Suprapubic skin (tissue), 4 donors: Measurements from ENCODE around the gene STARD3NL. TPM values are rescaled to one million over a fixed set of nuclear protein-coding genes. Genes with fewer than 3 reads are reported as not detected.

Experiments used
- DNase-seq, 2 donors: peaks; one replicate each; pipeline ENCODE4 v3.0.0-alpha.2; 2019; ENCODE audit warnings: low spot score in 2 of 2
- H3K27ac ChIP-seq: fragments of 200-600 bp; sonication (generic); one replicate; pipeline ENCODE4 v1.5.1; 2019
- H3K27me3 ChIP-seq: fragments of 200-600 bp; sonication (generic); one replicate; pipeline ENCODE4 v1.5.1; 2019
- H3K36me3 ChIP-seq: fragments of 200-600 bp; sonication (generic); one replicate; pipeline ENCODE4 v1.5.1; 2019
- H3K4me1 ChIP-seq: fragments of 200-600 bp; sonication (generic); one replicate; pipeline ENCODE4 v1.5.1; 2019
- H3K4me3 ChIP-seq: fragments of 200-600 bp; sonication (generic); one replicate; pipeline ENCODE4 v1.5.1; 2019; ENCODE audit warnings: mild to moderate bottlenecking
- H3K9me3 ChIP-seq: fragments of 200-600 bp; sonication (generic); one replicate; pipeline ENCODE4 v1.5.1; 2019
- CTCF ChIP-seq, 2 donors: fragments of 200-600 bp in 1 of 2; fragments of 450-650 bp in 1 of 2; sonication (generic) in 1 of 2; IDR thresholded peaks; one replicate each; pipeline ENCODE4 v1.5.1; 2016 to 2019; ENCODE audit warnings: antibody characterized with exemption in 2 of 2, mild to moderate bottlenecking in 1 of 2, moderate library complexity in 1 of 2
- EP300 ChIP-seq: sonication (generic); formaldehyde crosslinking; IDR thresholded peaks from one replicate; pipeline ENCODE4 v1.6.1; 2017; ENCODE audit warnings: antibody characterized with exemption
- POLR2A ChIP-seq, 2 donors: fragments of 450-650 bp; IDR thresholded peaks; one replicate each; pipeline ENCODE4 v1.6.1; 2017; ENCODE audit warnings: antibody characterized with exemption in 2 of 2, mild to moderate bottlenecking in 2 of 2, moderate library complexity in 2 of 2
- POLR2AphosphoS5 ChIP-seq, 3 donors: sonication (generic); formaldehyde crosslinking; IDR thresholded peaks; one replicate each; pipeline ENCODE4 v1.6.1; 2017; ENCODE audit warnings: antibody characterized with exemption in 3 of 3
- WGBS: methylation state at CpG from one replicate; pipeline ENCODE4 v1.1.5; 2018; 5-methylcytosine and 5-hydroxymethylcytosine counted together
- total RNA-seq, 4 donors: library from RNA; depleted of rRNA; stranded (reverse); fragments of >200 nt; gene quantifications; one replicate each; pipeline ENCODE4 v1.1.0, GENCODE V29; 2016

Gene STARD3NL
- 10 to 100 TPM in 1 of 4 donors, 1 to 10 TPM in 3; 7.4 to 12.4 (median 7.9) TPM for total RNA-seq

GRCh38 chr7:38178004-38178694, at the start of gene STARD3NL:
Gene STARD3NL, plus strand, starts transcription at chr7:38178245. Its CDS starts 29,260 bp downstream, at chr7:38207505.
- peak in 1 of 2 donors; percentile 44 for TF ChIP-seq POLR2A (IDR thresholded peaks at IDR 0.05)
- no peak for TF ChIP-seq EP300
- TF ChIP-seq CTCF (IDR thresholded peaks at IDR 0.05) = no peak
- peak in 1 of 3 donors; percentile 48 for TF ChIP-seq POLR2AphosphoS5 (IDR thresholded peaks at IDR 0.05)
- WGBS = under 1% methylated on average over 25 of the region's 51 CpGs

GRCh38 chr7:38129162-38129561, 48.9 kb upstream of the STARD3NL start:
- no peak overlapping the region for H3K4me3 ChIP-seq
- no peaks in the 10 kb centered on the region for H3K27me3 ChIP-seq
- TF ChIP-seq EP300 = no peak
- no peak for TF ChIP-seq POLR2A (IDR thresholded peaks at IDR 0.05)
- no peak for TF ChIP-seq CTCF (IDR thresholded peaks at IDR 0.05)
- TF ChIP-seq POLR2AphosphoS5 (IDR thresholded peaks at IDR 0.05) = no peak
- no peaks in the 10 kb centered on the region for H3K4me1 ChIP-seq
- DNase-seq = no peak
- no peaks in the 10 kb centered on the region for H3K9me3 ChIP-seq
- WGBS = 92% methylated on average over 3 of the region's 3 CpGs
- no peak overlapping the region for H3K27ac ChIP-seq
- H3K36me3 ChIP-seq = no peaks in the 10 kb centered on the region

More at GRCh38 chr7:38178004-38178694, at the start of gene STARD3NL:
- Histone ChIP-seq H3K36me3 (no peaks in the 10 kb centered on the region), H3K9me3 (no peaks in the 10 kb centered on the region), H3K4me3 (peak within 1 kb of the TSS; percentile 87), H3K27ac (peak within 1 kb of the TSS; percentile 89), H3K27me3 (peaks cover 3% of the 10 kb centered on the region), H3K4me1 (peaks cover 23% of the 10 kb centered on the region)
- peak; percentile 98 for DNase-seq

- no peaks in the 10 kb centered on the region for H3K4me1 ChIP-seq
- no peak overlapping the region for H3K27ac ChIP-seq
- no peak for TF ChIP-seq EP300
- no peak for DNase-seq
- no peaks in the 10 kb centered on the region for H3K27me3 ChIP-seq
- no peak overlapping the region for H3K4me3 ChIP-seq
- no peaks in the 10 kb centered on the region for H3K36me3 ChIP-seq
- WGBS = 81% methylated on average over 2 of the region's 2 CpGs
- no peaks in the 10 kb centered on the region for H3K9me3 ChIP-seq
Observed at GRCh38 chr7:38129579-38129978, 48.5 kb upstream of the STARD3NL start.

GRCh38 chr7:38138171-38138570, 39.9 kb upstream of the STARD3NL start:
- DNase-seq = no peak
- no peak overlapping the region for H3K27ac ChIP-seq
- no peak overlapping the region for H3K4me3 ChIP-seq
- H3K36me3 ChIP-seq = no peaks in the 10 kb centered on the region
- TF ChIP-seq POLR2A (IDR thresholded peaks at IDR 0.05) (no peak), CTCF (IDR thresholded peaks at IDR 0.05) (no peak), POLR2AphosphoS5 (IDR thresholded peaks at IDR 0.05) (no peak), EP300 (no peak)
- no peaks in the 10 kb centered on the region for H3K27me3 ChIP-seq
- no peaks in the 10 kb centered on the region for H3K4me1 ChIP-seq
- 90% methylated on average over 2 of the region's 2 CpGs for WGBS
- H3K9me3 ChIP-seq = no peaks in the 10 kb centered on the region

GRCh38 chr7:38141187-38141586, 36.9 kb upstream of the STARD3NL start:
- Histone ChIP-seq H3K4me1 (no peaks in the 10 kb centered on the region), H3K36me3 (no peaks in the 10 kb centered on the region), H3K27me3 (no peaks in the 10 kb centered on the region), H3K27ac (no peak overlapping the region), H3K4me3 (no peak overlapping the region), H3K9me3 (no peaks in the 10 kb centered on the region)
- 86% methylated on average over 2 of the region's 2 CpGs for WGBS
- no peak for DNase-seq
- TF ChIP-seq EP300 (no peak), POLR2AphosphoS5 (IDR thresholded peaks at IDR 0.05) (no peak)

- H3K9me3 ChIP-seq = no peaks in the 10 kb centered on the region
- 64% methylated on average over 3 of the region's 3 CpGs for WGBS
- H3K4me1 ChIP-seq = no peaks in the 10 kb centered on the region
- H3K27me3 ChIP-seq = no peaks in the 10 kb centered on the region
- H3K4me3 ChIP-seq = no peak overlapping the region
- DNase-seq = no peak
- no peak overlapping the region for H3K27ac ChIP-seq
- H3K36me3 ChIP-seq = no peaks in the 10 kb centered on the region
- TF ChIP-seq POLR2AphosphoS5 (IDR thresholded peaks at IDR 0.05) (no peak), EP300 (no peak), CTCF (IDR thresholded peaks at IDR 0.05) (no peak), POLR2A (IDR thresholded peaks at IDR 0.05) (no peak)
Observed at GRCh38 chr7:38142736-38143135, 35.3 kb upstream of the STARD3NL start.
